ENCODE data around the gene XCR1. TPM values are rescaled to one million over a fixed set of nuclear protein-coding genes. Genes with fewer than 3 reads are reported as not detected.

The XCR1 gene
- total RNA-seq, 2 donors from 2014 or later, result not detected

GRCh38 chr3:45992821-45993221 lies 34.5 kb downstream of the XCR1 start:
- Mint-ChIP-seq H3K9me3 (no peaks in the 10 kb centered on the region), H3K36me3 (ENCODE audit: insufficient read depth in 2 of 2) (peaks cover 0 to 6% of the 10 kb centered on the region in 2 donors), H3K27me3 (ENCODE audit: low read depth) (no peaks in the 10 kb centered on the region), H3K4me1 (ENCODE audit: low read depth) (peaks cover 75% of the 10 kb centered on the region), H3K27ac (peak overlapping the region; percentile 45), H3K4me3 (peak overlapping the region; percentile 48 to 72)
- DNase-seq (no peak), ATAC-seq (replicated peaks in 1 of 2) (no peak)

- DNase-seq (no peak), ATAC-seq (replicated peaks in 1 of 2) (no peak)
- peaks cover 0 to 6% of the 10 kb centered on the region in 2 donors for H3K36me3 Mint-ChIP-seq (ENCODE audit: insufficient read depth in 2 of 2)
- peaks cover 81% of the 10 kb centered on the region for H3K4me1 Mint-ChIP-seq (ENCODE audit: low read depth)
- peak overlapping the region; percentile 48 to 72 for H3K4me3 Mint-ChIP-seq
- no peaks in the 10 kb centered on the region for H3K27me3 Mint-ChIP-seq (ENCODE audit: low read depth)
- H3K27ac Mint-ChIP-seq, result no peak overlapping the region
- no peaks in the 10 kb centered on the region for H3K9me3 Mint-ChIP-seq
Measured at GRCh38 chr3:45992133-45992729, 35.1 kb downstream of the XCR1 start.

- ATAC-seq (replicated peaks in 1 of 2) (no peak), DNase-seq (no peak)
- peaks cover 3 to 6% of the 10 kb centered on the region in 2 donors for H3K36me3 Mint-ChIP-seq (ENCODE audit: insufficient read depth in 2 of 2)
- H3K27ac Mint-ChIP-seq, result peak overlapping the region; percentile 24
- peaks cover 86% of the 10 kb centered on the region for H3K4me1 Mint-ChIP-seq (ENCODE audit: low read depth)
- H3K4me3 Mint-ChIP-seq, result peak overlapping the region in 1 of 2 donors; percentile 9
- H3K27me3 Mint-ChIP-seq (ENCODE audit: low read depth), result no peaks in the 10 kb centered on the region
- no peaks in the 10 kb centered on the region for H3K9me3 Mint-ChIP-seq
Measured at GRCh38 chr3:45991341-45991740, 35.9 kb downstream of the XCR1 start.

- Mint-ChIP-seq H3K27ac (no peak overlapping the region), H3K4me1 (ENCODE audit: low read depth) (peaks cover 91% of the 10 kb centered on the region), H3K9me3 (no peaks in the 10 kb centered on the region), H3K36me3 (ENCODE audit: insufficient read depth in 2 of 2) (peaks cover 3 to 6% of the 10 kb centered on the region in 2 donors), H3K4me3 (no peak overlapping the region), H3K27me3 (ENCODE audit: low read depth) (no peaks in the 10 kb centered on the region)
- DNase-seq (no peak), ATAC-seq (replicated peaks in 1 of 2) (no peak)
Measured at GRCh38 chr3:45990181-45990580, 37.1 kb downstream of the XCR1 start.

DNA sequence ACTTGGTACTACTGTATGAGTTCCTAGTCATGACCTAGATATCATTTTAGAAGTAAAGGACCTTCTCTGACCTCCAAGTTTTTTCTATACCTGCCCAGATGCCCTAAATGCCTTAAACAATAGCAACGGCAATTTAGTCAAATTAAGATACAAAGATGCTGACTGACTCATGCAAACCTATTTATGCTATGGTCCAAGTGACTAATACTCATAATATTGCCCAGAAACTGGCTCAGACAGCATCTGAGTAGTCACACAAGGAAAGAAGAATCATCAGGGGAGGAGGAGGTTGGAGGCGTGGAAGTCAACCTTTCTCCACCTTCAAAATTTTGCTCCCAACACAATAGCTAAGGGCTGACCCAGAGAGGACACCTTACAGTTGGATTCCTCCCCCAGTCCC lies 38.5 kb downstream of the XCR1 start:
- ATAC-seq (replicated peaks in 1 of 2), result peak; percentile 44 to 63
- Mint-ChIP-seq H3K4me3 (peak overlapping the region; percentile 6 to 64), H3K27me3 (ENCODE audit: low read depth) (no peaks in the 10 kb centered on the region), H3K36me3 (ENCODE audit: insufficient read depth in 2 of 2) (peaks cover 4 to 8% of the 10 kb centered on the region in 2 donors), H3K4me1 (ENCODE audit: low read depth) (peaks cover 86% of the 10 kb centered on the region), H3K27ac (peak overlapping the region; percentile 72), H3K9me3 (no peaks in the 10 kb centered on the region)
- no peak for DNase-seq

DNA sequence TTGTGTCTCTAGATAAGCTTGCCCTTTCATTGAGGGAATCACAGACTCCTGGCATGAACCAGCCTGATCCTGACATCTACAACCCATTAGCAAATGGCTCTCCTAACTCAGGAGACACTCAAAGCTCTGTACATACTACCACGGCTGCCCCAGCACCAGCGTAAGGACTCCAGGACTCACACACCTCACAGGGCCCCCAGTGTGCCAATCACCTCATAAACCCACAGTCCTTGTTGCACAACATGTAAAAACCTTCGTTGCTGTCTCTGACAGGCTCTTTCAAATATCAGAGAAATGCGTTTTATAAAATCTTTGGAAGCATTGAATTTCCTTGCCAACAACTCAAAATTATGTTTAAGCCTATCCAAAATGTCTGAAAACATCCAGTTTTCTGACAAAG lies 38.9 kb downstream of the XCR1 start:
- H3K4me3 Mint-ChIP-seq, result peak overlapping the region in 1 of 2 donors; percentile 64
- peaks cover 85% of the 10 kb centered on the region for H3K4me1 Mint-ChIP-seq (ENCODE audit: low read depth)
- no peaks in the 10 kb centered on the region for H3K27me3 Mint-ChIP-seq (ENCODE audit: low read depth)
- H3K27ac Mint-ChIP-seq, result peak overlapping the region; percentile 72
- peaks cover 4 to 8% of the 10 kb centered on the region in 2 donors for H3K36me3 Mint-ChIP-seq (ENCODE audit: insufficient read depth in 2 of 2)
- peak in 1 of 2 donors; percentile 19 for ATAC-seq (replicated peaks in 1 of 2)
- no peak for DNase-seq
- H3K9me3 Mint-ChIP-seq, result no peaks in the 10 kb centered on the region

DNA sequence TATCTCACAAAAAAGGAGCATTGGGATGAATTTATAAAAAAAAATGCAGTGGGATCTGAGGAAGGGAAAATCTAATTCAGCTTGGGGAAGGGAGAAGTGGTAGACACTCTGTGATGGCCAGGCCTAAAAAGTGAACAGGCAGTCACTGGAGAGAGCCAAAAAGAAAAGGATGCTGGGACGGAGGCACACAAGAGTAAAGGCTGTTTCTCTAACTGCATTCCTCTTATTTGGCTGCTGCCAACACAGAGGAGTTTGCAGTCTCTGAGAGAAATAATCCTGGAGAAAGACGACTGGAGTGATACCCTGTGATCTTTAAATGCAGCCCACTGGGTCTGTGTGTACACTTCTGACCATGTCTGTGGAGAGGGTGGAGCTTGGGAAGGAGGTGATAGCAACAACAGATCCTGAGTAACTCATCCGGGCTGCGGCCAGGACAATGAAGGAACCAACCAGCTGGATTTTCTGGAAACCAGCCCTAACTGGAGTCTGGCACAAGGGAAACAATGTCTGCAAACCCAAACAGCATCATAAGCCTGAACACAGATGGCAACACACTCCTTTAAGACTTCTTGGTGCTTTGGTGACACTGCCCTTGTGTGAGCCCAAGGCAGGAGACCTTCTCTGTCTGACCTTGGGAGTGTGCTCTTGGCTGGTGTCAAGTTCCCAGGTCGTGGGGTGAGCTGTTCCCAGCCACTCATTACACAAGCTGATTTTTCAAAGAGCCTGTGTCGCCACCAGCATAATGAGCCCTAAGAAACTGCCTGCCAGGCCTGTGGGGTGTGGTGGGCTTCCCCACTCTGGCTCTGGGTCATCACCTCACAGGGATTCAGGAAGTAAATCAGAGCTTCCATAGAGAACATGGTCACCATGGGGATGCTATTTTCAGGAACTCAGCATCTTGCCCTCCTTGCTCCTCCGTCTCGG lies 39.7 kb downstream of the XCR1 start:
- H3K36me3 Mint-ChIP-seq (ENCODE audit: insufficient read depth in 2 of 2), result peaks cover 4 to 12% of the 10 kb centered on the region in 2 donors
- DNase-seq (no peak), ATAC-seq (replicated peaks in 1 of 2) (no peak)
- no peaks in the 10 kb centered on the region for H3K27me3 Mint-ChIP-seq (ENCODE audit: low read depth)
- H3K27ac Mint-ChIP-seq, result peak overlapping the region; percentile 72
- peaks cover 81% of the 10 kb centered on the region for H3K4me1 Mint-ChIP-seq (ENCODE audit: low read depth)
- no peaks in the 10 kb centered on the region for H3K9me3 Mint-ChIP-seq
- no peak overlapping the region for H3K4me3 Mint-ChIP-seq

- ATAC-seq (replicated peaks in 1 of 2), result no peak
Measured at GRCh38 chr3:45986303-45986982, 40.8 kb downstream of the XCR1 start.

GRCh38 chr3:45985532-45986302 lies 41.6 kb downstream of the XCR1 start:
- Mint-ChIP-seq H3K4me1 (ENCODE audit: low read depth) (peaks cover 74% of the 10 kb centered on the region), H3K4me3 (no peak overlapping the region), H3K36me3 (ENCODE audit: insufficient read depth in 2 of 2) (peaks cover 8 to 17% of the 10 kb centered on the region in 2 donors), H3K27me3 (ENCODE audit: low read depth) (no peaks in the 10 kb centered on the region), H3K9me3 (no peaks in the 10 kb centered on the region), H3K27ac (no peak overlapping the region)
- ATAC-seq (replicated peaks in 1 of 2), result no peak
- DNase-seq, result no peak

More at GRCh38 chr3:45986303-45986982, 40.8 kb downstream of the XCR1 start:
- Mint-ChIP-seq H3K27me3 (ENCODE audit: low read depth) (no peaks in the 10 kb centered on the region), H3K36me3 (ENCODE audit: insufficient read depth in 2 of 2) (peaks cover 4 to 13% of the 10 kb centered on the region in 2 donors), H3K4me3 (no peak overlapping the region), H3K27ac (peak overlapping the region; percentile 22), H3K9me3 (no peaks in the 10 kb centered on the region), H3K4me1 (ENCODE audit: low read depth) (peaks cover 73% of the 10 kb centered on the region)
- no peak for DNase-seq

- peaks cover 72% of the 10 kb centered on the region for H3K4me1 Mint-ChIP-seq (ENCODE audit: low read depth)
- ATAC-seq (replicated peaks in 1 of 2) (no peak), DNase-seq (no peak)
- no peaks in the 10 kb centered on the region for H3K27me3 Mint-ChIP-seq (ENCODE audit: low read depth)
- H3K9me3 Mint-ChIP-seq, result no peaks in the 10 kb centered on the region
- H3K36me3 Mint-ChIP-seq (ENCODE audit: insufficient read depth in 2 of 2), result peaks cover 10 to 25% of the 10 kb centered on the region in 2 donors
- no peak overlapping the region for H3K27ac Mint-ChIP-seq
- H3K4me3 Mint-ChIP-seq, result no peak overlapping the region
Measured at GRCh38 chr3:45984331-45985312, 42.7 kb downstream of the XCR1 start.

DNA sequence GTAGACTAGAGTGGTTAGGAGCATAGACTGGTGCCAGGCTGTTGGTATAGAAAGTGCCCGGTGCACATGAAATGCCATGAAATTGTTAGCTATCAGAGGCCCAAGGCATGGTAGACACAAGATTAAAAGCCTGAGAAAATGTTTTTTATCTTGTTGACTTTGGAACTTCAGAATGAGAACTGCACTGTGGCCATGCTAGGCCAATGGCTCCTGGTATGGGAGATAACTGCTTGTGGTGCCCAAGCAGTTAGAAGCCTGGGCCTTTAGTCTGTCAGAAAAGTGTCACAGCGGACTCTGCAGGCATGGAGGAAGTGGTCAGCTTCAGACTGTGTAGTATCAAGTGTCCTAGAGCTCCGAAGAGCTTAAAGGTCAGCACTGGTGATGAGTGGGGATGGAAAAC lies 43.5 kb downstream of the XCR1 start:
- DNase-seq, result no peak
- Mint-ChIP-seq H3K4me1 (ENCODE audit: low read depth) (peaks cover 72% of the 10 kb centered on the region), H3K27ac (no peak overlapping the region), H3K9me3 (no peaks in the 10 kb centered on the region), H3K27me3 (ENCODE audit: low read depth) (no peaks in the 10 kb centered on the region), H3K4me3 (no peak overlapping the region), H3K36me3 (ENCODE audit: insufficient read depth in 2 of 2) (peaks cover 10 to 33% of the 10 kb centered on the region in 2 donors)
- no peak for ATAC-seq (replicated peaks in 1 of 2)

Data from activated T-cell treated with anti-CD3 and anti-CD28 coated beads, Interleukin-2, amount 50 U/mL, for 72 hours (primary cell).